Fibroblast of villous mesenchyme (primary cell): ENCODE results near the gene DHCR24. TPM values are rescaled to one million over a fixed set of nuclear protein-coding genes. Genes with fewer than 3 reads are reported as not detected.

ENCODE experiments used
- DNase-seq: peaks from one replicate; pipeline ENCODE4 v3.0.0-alpha.2; 2010; ENCODE audit warnings: low read depth
- H3K4me3 ChIP-seq: 2 replicates; pipeline ENCODE4 v1.5.1; 2011; ENCODE audit warnings: low read depth, mild to moderate bottlenecking, low read length
- total RNA-seq: library from RNA; depleted of rRNA; stranded (reverse); fragments of >200 nt; gene quantifications from 2 replicates; pipeline ENCODE4 v1.2.3, GENCODE V29; 2012
- TF ChIP-seq, protein P1 (sequence below): IDR thresholded peaks from 2 replicates; pipeline ENCODE4 v1.5.1; 2012; ENCODE audit warnings: low read depth, mild to moderate bottlenecking, low read length; ENCODE audit not compliant: insufficient read depth

The DHCR24 gene
- total RNA-seq, 1 donor, result 297 TPM

DNA sequence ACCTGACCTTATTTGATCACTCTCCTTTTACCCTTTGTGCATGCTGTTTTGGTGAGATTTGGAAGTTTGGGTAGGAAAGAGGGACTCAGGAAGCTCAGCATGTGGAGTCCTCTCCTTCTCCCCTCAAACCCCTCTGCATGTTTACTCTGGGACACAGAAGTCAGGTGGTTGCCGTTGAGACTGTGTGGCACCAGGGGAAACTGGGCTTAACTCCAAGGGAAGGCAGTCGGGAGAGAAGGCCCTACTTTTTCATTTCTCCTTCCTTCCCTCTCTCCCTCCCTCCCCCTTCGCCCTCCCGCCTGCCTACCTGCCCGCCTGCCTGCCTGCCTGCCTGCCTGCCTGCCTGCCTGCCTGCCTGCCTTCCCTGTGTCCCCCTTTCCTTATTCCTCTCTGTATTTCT is 51.0 kb downstream of the DHCR24 start:
- H3K4me3 ChIP-seq, result no peak overlapping the region
- DNase-seq, result no peak
- TF ChIP-seq, protein P1, sequence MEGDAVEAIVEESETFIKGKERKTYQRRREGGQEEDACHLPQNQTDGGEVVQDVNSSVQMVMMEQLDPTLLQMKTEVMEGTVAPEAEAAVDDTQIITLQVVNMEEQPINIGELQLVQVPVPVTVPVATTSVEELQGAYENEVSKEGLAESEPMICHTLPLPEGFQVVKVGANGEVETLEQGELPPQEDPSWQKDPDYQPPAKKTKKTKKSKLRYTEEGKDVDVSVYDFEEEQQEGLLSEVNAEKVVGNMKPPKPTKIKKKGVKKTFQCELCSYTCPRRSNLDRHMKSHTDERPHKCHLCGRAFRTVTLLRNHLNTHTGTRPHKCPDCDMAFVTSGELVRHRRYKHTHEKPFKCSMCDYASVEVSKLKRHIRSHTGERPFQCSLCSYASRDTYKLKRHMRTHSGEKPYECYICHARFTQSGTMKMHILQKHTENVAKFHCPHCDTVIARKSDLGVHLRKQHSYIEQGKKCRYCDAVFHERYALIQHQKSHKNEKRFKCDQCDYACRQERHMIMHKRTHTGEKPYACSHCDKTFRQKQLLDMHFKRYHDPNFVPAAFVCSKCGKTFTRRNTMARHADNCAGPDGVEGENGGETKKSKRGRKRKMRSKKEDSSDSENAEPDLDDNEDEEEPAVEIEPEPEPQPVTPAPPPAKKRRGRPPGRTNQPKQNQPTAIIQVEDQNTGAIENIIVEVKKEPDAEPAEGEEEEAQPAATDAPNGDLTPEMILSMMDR, result no peak

DNA sequence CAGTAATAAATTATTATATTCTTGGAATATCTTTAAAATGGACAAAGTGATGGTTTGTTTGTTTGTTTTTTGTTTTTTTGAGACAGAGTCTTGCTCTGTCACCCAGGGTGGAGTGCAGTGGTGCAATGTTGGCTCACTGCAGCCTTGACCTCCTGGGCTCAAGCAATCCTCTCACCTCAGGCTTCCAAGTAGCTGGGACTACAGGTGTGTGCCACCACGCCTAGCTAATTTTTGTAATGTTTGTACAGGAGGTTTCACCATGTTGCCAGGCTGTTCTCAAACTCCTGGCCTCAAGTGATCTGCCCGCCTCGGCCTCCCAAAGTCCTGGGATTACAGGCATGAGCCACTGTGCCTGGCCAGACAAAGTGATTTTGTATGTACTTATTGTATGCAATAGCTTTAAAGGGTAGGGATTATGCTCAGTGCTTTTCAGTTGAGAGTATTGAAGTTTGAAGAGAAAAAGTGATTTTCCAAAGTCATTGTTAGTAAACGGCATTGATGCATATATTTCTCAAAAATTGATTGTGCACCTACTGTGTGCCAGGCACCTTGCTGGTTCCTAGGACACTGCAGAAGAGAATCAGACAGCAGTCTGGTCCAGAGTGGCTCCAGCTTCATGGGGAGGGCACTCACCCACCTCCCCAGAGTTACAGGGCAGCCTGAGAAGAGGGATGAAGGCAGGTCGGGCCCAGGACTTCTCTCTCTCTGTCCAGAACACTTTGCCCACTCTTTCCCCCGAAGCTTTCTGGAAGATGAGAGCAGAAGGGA is 51.7 kb downstream of the DHCR24 start:
- DNase-seq, result no peak
- TF ChIP-seq, protein P1, result no peak

DNA sequence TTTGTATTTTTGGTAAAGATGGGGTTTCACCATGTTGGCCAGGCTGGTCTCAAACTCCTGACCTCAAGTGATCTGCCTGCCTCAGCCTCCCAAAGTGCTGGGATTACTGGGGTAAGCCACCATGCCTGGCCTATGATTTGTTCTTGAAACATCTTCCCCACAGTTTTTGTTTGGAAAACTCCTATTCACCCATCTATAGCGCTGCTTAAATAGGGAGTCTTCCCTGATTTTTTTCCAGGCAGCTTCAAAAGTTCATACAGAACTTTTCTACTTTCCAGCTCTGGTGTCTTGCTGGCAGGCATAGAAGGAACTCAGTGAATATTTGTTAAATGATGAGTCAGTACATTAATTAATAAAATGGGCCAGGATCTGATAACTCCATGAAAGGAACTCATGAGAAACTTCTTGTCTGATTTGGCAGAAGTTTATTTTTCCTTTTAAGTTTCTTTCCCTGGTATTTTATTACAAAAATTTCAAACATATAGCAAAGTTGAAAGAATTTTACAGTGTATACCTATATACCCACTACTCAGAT is 52.9 kb downstream of the DHCR24 start:
- TF ChIP-seq, protein P1, result no peak
- H3K4me3 ChIP-seq, result no peak overlapping the region
- DNase-seq, result no peak

More for the DNA sequence above, 51.7 kb downstream of the DHCR24 start:
- no peak overlapping the region for H3K4me3 ChIP-seq

DNA sequence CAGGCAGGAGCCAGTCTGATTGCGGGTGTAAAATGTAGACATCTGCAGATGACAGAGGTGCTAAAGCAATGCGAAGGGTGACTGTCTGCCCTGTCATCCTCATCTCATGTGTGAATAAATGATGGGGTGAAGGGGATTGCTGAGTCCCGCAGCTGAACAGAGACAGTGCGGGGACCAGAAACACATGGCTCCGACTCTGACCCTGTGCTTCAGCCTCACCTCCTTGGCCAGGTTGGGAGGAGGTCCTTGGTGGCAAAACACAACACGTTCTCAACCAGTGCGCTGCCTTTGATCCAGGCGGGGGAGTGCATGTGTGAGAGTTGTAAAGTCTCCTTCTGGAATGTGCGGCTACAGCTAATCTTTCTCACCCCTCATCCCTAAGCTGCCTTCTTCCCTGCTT is 53.9 kb downstream of the DHCR24 start:
- no peak overlapping the region for H3K4me3 ChIP-seq
- DNase-seq, result no peak
- TF ChIP-seq, protein P1, result no peak

DNA sequence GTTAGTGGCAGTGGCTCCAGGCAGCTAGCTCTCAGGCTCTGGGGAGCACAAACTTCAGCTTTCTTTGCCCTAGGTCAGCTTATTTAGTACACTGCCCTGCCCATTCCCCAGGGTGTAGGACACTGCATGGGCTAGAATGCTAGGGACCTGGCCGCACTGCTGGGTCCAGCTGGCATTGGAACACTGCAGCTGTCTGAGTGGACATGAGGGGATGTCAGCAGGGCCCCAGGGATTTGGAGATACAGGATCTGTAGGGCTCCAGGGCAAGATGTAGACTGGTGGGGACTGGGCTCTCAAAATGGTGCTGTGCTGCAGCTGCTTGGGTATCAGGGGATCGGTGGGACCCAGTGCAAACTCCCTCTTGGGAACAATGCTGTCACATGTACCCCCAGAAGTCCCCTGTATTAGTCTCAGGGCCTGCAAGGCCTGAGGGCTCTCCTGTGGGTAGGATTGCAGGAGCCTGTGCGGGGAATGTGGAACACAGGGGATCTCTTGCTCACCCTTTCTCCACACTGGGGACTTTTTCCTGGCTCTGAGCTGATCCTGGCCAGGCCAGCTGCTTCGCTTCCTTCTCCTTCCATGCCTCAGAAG is 60.7 kb downstream of the DHCR24 start:
- no peak for DNase-seq
- TF ChIP-seq, protein P1, result no peak
- H3K4me3 ChIP-seq, result no peak overlapping the region

DNA sequence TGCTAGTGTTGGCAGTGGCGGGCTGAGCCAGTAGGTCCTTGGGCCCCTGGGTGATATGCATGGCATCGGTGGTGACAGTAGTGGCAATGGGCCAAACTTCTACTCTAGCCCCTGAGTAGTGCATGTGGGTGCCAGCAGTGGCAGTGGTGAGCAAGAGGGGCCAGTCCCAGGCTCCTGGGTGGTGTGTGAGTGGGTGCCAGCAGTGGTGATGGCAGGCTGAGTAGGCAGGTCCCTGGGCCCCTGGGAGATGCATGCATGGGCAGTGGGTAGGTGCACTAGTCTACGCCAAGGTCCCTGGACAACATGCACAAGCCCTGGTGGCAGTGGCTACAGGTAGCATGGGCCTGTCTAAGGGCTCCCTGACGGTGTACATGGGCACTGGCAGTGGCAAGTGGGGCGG is 61.3 kb downstream of the DHCR24 start:
- no peak for DNase-seq
- H3K4me3 ChIP-seq, result no peak overlapping the region
- TF ChIP-seq, protein P1, result no peak
